GM23248 (cell line): Measurements from ENCODE around the gene FAM236A. TPM values are rescaled to one million over a fixed set of nuclear protein-coding genes. Genes with fewer than 3 reads are reported as not detected.
"Not testable (repeated sequence)": the region's sequence is repeated elsewhere in the genome, so short reads cannot be mapped to it uniquely, and the experiment has no call there.

Experiments used
- DNase-seq: peaks from one replicate; pipeline ENCODE4 v3.0.0-alpha.2; 2015
- H2AFZ ChIP-seq: fragments of 200-600 bp; sonication (generic); 2 replicates; pipeline ENCODE4 v1.6.1; 2016; ENCODE audit warnings: antibody characterized with exemption
- H3F3A ChIP-seq: fragments of 200-600 bp; sonication (generic); 2 replicates; pipeline ENCODE4 v1.6.1; 2016; ENCODE audit warnings: mild to moderate bottlenecking, antibody characterized with exemption, mixed run types; ENCODE audit not compliant: insufficient read depth
- H3K27ac ChIP-seq: fragments of 200-600 bp; sonication (generic); 2 replicates; pipeline ENCODE4 v1.5.1; 2016; ENCODE audit warnings: mild to moderate bottlenecking
- H3K27me3 ChIP-seq: fragments of 200-600 bp; sonication (generic); replicated peaks from 2 replicates; pipeline ENCODE4 v1.6.1; 2016; ENCODE audit warnings: mild to moderate bottlenecking; ENCODE audit not compliant: insufficient read depth
- H3K36me3 ChIP-seq: fragments of 200-600 bp; sonication (generic); 2 replicates; pipeline ENCODE4 v1.6.1; 2016; ENCODE audit warnings: low read depth, mild to moderate bottlenecking
- H3K4me1 ChIP-seq: fragments of 200-600 bp; sonication (generic); 2 replicates; pipeline ENCODE4 v1.6.1; 2016; ENCODE audit warnings: mild to moderate bottlenecking; ENCODE audit not compliant: insufficient read depth
- H3K4me2 ChIP-seq: fragments of 200-600 bp; sonication (generic); one replicate; pipeline ENCODE4 v1.6.1; 2016; ENCODE audit warnings: mild to moderate bottlenecking; ENCODE audit not compliant: unreplicated experiment
- H3K4me3 ChIP-seq: fragments of 200-600 bp; sonication (generic); 2 replicates; pipeline ENCODE4 v1.5.1; 2016; ENCODE audit warnings: mild to moderate bottlenecking
- H3K79me2 ChIP-seq: fragments of 200-600 bp; sonication (generic); 2 replicates; pipeline ENCODE4 v1.6.1; 2016; ENCODE audit warnings: mild to moderate bottlenecking; ENCODE audit not compliant: insufficient read depth
- H3K9ac ChIP-seq: fragments of 200-600 bp; sonication (generic); 2 replicates; pipeline ENCODE4 v1.6.1; 2016; ENCODE audit warnings: mild to moderate bottlenecking
- H3K9me2 ChIP-seq: fragments of 200-600 bp; sonication (generic); 2 replicates; pipeline ENCODE4 v1.6.1; 2016; ENCODE audit warnings: mixed run types, mild to moderate bottlenecking, moderate library complexity; ENCODE audit not compliant: insufficient read depth
- H3K9me3 ChIP-seq: fragments of 200-600 bp; sonication (generic); one replicate; pipeline ENCODE4 v1.6.1; 2017; ENCODE audit warnings: low read depth
- H4K20me1 ChIP-seq: fragments of 200-600 bp; sonication (generic); 2 replicates; pipeline ENCODE4 v1.6.0; 2016; ENCODE audit not compliant: insufficient read depth
- WGBS, 2 experiments: methylation state at CpG; one replicate each; pipeline ENCODE4 v1.1.6; 2015 to 2017; ENCODE audit warnings: low lambda C conversion rate in 2 of 2, low coverage in 1 of 2; ENCODE audit errors: missing lambda C conversion rate in 2 of 2; 5-methylcytosine and 5-hydroxymethylcytosine counted together
- in situ Hi-C: fragments of 300-500 bp; cut with MboI; formaldehyde crosslinking; loops from 2 replicates; pipeline ENCODE4 v1.15.0; 2020
- polyA plus RNA-seq: library from polyadenylated mRNA; unstranded; fragments of >200 nt; fragmentation: Nextera tagmentation; extraction: Ambion mirVana; gene quantifications from 2 replicates; pipeline ENCODE4 v1.2.1, GENCODE V29; 2016
- total RNA-seq: library from RNA; depleted of rRNA; stranded (reverse); fragments of >200 nt; shearing (Covaris generic); gene quantifications from 2 replicates; pipeline ENCODE4 v1.2.3, GENCODE V29; 2014

FAM236A gene
- total and polyA plus RNA-seq, 2 experiments from 2014 or later, result not detected

DNA sequence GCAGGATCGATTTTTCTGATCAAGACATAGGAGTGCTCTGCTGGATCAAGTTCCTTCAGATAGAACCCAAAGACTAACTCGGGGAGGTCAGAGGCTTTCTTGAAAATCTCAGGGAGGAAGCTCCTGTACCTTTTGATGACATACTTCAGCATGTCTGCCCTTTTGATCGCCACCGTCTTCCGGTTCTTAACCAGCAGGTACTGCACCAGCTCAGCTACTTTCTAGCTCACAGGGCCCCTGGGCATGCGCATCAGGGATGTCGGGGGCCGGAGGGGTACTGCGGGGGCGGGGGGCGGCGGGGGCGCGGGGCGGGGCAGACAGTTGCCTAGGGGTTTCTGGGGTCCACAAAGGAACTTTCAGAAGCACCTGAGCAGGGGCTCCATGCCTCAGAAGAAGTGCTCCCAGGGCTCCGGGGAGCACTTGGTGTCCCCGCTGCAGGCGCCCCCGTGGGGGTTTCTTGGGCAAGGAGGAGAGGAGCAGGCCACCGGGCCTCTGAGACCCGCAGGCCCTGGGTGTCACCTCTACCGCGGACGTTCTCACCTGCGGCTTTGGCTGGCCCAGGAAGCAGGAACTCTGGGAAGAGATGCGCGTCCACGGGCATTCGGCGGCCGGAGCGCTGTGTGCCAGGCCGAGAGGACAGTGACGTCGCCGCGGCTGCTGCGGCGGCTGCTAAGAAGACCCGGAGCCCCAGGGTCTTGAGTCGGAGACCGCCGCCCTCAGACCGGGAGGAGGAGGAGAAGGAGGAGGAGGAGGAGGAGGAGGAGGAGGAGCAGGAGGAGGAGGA lies 5.2 kb downstream of the FAM236A start:
- H3K9ac ChIP-seq, DNase-seq, H3K4me3 ChIP-seq, H4K20me1 ChIP-seq, H3K4me1 ChIP-seq, in situ Hi-C loops, H3K27ac ChIP-seq, H3K4me2 ChIP-seq, H3K36me3 ChIP-seq, H3K27me3 ChIP-seq, H3K9me2 ChIP-seq, H3K79me2 ChIP-seq, H3K9me3 ChIP-seq, H2AFZ ChIP-seq, H3F3A ChIP-seq: not testable (repeated sequence)
- WGBS, 2 experiments, result no CpG with 5 or more reads among the region's 44 CpGs

DNA sequence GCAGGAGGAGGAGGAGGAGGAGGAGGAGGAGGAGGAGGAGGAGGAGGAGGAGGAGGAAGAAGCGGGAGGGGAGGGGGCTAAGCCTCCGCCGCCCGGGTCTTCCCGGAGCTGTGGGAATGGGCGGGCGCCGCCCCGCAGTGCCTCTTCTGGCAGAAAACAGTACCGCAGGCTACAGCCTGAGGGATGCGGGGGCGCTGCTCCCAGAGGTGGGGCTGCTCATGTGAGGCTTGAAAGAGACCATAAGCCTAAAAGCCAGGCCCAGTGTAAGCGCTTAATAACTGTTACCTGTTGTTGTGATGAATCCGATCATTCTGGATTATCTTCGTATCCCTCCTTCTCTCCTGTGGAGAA lies 5.8 kb downstream of the FAM236A start, which contains the start of gene DMRTC1:
Gene DMRTC1 (minus strand): TSS at position 19 of the 351 bp plus-strand sequence. CDS start 68,143 bp downstream, outside the sequence.
- H4K20me1 ChIP-seq, DNase-seq, H2AFZ ChIP-seq, H3K36me3 ChIP-seq, H3K9me2 ChIP-seq, H3K9ac ChIP-seq, H3K27me3 ChIP-seq, H3K4me1 ChIP-seq, H3K79me2 ChIP-seq, H3K4me3 ChIP-seq, H3K9me3 ChIP-seq, H3K4me2 ChIP-seq, H3F3A ChIP-seq, H3K27ac ChIP-seq, in situ Hi-C loops: not testable (repeated sequence)
- WGBS, 2 experiments, result no CpG with 5 or more reads among the region's 15 CpGs

DNA sequence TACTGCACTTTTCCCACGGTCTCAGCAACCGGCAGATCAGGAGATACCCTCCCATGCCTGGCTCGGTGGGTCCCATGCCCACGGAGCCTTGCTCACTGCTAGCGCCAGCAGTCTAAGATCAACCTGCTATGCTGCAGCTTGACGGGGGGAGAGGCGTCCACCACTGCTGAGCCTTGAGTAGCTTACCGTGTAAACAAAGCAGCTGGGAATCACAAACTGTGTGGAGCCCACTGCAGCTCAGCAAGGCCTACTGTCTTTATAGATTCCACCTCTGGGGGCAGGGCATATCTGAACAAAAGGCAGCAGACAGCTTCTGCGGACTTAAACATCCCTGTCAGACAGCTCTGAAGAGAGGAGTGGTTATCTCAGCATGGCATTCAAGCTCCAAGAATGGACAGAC lies 22.0 kb downstream of the FAM236A start:
- in situ Hi-C loops, H3K27ac ChIP-seq, H3K4me2 ChIP-seq, H3K9me2 ChIP-seq, H3K36me3 ChIP-seq, DNase-seq, H3K9ac ChIP-seq, H3K4me3 ChIP-seq, H3F3A ChIP-seq, H4K20me1 ChIP-seq, H3K79me2 ChIP-seq, H2AFZ ChIP-seq, H3K9me3 ChIP-seq, H3K4me1 ChIP-seq, H3K27me3 ChIP-seq: not testable (repeated sequence)
- no CpG with 5 or more reads among the region's 9 CpGs for WGBS, 2 experiments

DNA sequence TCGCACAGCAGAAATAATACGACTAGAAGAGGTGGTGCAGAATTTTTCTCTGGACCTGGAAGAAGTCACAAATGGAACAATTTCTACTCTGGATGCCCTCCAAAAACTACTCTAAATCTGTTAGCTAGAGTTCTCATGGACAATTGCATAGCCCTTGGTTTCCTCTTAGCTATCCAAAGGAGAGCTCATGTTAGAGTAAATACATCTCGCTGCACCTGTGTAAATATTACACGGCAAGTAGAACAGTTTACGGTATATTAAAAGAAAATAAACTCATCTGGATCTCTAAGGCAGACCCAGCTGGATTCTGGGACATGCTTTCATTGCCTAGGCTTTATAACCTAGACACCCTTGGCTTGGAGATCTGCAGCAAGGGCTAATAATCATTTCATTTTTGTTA lies 33.9 kb downstream of the FAM236A start:
- H3K79me2 ChIP-seq, H2AFZ ChIP-seq, H3K27me3 ChIP-seq, H3F3A ChIP-seq, H3K4me3 ChIP-seq, H4K20me1 ChIP-seq, H3K9me3 ChIP-seq, H3K4me1 ChIP-seq, H3K36me3 ChIP-seq, DNase-seq, H3K27ac ChIP-seq, in situ Hi-C loops, H3K4me2 ChIP-seq, H3K9ac ChIP-seq, H3K9me2 ChIP-seq: not testable (repeated sequence)
- WGBS, 2 experiments, result no CpG with 5 or more reads among the region's 5 CpGs

DNA sequence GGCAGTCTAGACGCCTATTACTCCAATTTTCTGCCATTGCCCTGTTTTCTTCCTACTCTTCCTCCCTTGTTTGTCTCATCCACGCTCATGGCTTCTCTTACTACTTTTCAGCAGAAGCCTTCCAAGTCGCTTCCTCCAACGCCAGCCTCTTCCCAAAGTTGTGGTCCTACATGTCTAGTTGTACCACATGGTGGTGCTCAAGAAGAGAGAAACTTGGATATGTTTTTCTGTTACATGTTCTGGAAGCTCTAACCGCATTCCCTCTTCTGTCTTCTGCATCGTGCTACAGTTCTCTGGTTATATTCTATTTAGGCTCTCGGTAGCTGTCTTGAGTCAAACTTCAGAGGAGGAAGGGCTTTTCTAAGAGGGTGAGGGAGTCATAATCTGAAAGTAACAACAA lies 36.9 kb downstream of the FAM236A start:
- H3K9ac ChIP-seq, H3K27ac ChIP-seq, H3K4me1 ChIP-seq, DNase-seq, H3K4me3 ChIP-seq, H3K36me3 ChIP-seq, H2AFZ ChIP-seq, H3K79me2 ChIP-seq, H3K9me2 ChIP-seq, H3K9me3 ChIP-seq, in situ Hi-C loops, H4K20me1 ChIP-seq, H3K27me3 ChIP-seq, H3F3A ChIP-seq, H3K4me2 ChIP-seq: not testable (repeated sequence)
- no CpG with 5 or more reads among the region's 7 CpGs for WGBS, 2 experiments

DNA sequence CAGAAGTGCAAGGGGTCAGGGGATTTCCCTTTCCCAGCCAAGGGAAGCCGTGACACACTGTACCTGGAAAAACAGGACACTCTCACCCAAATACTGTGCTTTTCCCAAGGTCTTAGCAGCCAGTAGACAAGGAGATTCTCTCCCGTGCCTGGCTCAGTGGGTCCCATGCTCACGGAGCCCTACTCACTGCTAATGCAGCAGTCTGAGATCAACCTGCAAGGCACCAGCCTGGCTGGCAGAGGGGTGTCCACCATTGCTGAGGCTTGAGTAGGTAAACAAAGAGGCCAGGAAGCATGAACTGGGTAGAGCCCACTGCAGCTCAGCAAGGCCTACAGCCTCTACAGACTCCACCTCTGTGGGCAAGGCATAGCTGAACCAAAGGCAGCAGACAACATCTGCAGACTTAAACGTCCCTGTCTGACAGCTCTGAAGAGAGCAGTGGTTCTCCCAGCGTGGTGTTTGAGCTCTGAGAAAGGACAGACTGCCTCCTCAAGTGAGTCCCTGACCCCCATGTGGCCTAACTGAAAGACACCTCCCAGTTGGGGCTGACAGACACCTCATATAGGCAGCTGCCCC lies 43.0 kb downstream of the FAM236A start:
- DNase-seq, H3K4me2 ChIP-seq, H3K27me3 ChIP-seq, H3K79me2 ChIP-seq, in situ Hi-C loops, H3K9ac ChIP-seq, H3K27ac ChIP-seq, H3K9me3 ChIP-seq, H3K9me2 ChIP-seq, H3F3A ChIP-seq, H3K4me1 ChIP-seq, H3K36me3 ChIP-seq, H4K20me1 ChIP-seq, H2AFZ ChIP-seq, H3K4me3 ChIP-seq: not testable (repeated sequence)
- 4 to 6% methylated on average over 3 to 5 of the region's 5 CpGs for WGBS, 2 experiments
